AG08396 (cell line): ENCODE data around the gene PTN.
"Not testable (repeated sequence)": the region's sequence is repeated elsewhere in the genome, so short reads cannot be mapped to it uniquely, and the experiment has no call there.

Source experiments
- DNase-seq: peaks from one replicate; pipeline ENCODE4 v3.0.0; 2012; ENCODE audit warnings: low spot score, mixed read lengths

PTN gene

GRCh38 chr7:137324796-137325696 is 18.5 kb downstream of the PTN start:
- DNase-seq, result no peak

DNA sequence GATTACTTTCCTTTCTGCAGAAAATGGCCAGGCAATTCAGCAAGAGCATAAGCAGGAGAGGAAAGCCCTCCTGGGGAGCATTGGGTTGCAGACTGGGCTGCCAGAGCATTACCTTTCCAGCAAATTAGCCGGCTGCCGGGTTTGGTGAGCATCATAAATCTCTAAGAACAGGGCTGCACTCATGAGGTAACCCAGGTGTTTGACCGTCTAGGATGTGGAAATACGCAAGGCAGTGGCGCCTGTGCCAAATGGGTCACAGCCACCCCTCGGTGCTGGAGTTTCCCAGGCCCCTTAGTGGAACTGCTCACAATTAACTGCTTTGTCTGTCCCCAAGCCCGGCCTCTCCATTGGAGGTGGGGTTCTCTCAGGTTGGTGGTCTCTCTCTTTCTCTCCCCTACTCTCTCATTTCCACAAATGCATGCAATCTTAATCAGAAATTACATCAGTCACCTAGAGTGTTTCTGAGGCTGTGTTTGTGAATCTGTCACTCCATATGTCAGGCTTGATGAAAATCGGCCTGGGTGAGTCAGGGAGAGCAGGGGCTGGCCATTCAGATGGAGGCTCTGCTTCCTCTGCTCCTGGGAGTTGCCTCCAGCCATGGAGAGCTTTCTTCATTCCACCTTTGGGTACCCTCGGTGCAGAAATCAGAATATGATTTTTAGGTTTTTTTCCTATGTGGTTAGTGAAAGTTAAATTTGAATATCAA is 26.7 kb downstream of the PTN start:
- no peak for DNase-seq

DNA sequence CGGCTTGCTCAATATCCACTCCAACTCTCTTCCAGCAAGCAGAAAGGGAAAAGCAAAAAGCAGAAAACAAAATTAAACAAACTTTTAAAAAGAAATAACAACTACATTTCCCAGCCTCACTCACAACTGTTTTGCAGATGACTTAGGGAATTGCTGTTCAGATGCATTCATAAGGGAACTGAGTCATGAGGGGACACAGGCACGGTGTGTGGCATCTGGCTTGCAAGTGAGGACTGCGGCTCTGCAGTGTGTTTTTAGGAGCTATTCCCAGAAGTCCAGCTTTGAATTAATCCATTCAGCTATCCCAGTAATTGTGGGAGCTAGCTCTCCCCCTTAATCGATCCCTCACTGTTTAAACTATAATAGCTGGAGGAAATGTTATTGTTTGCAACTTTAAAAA is 30.3 kb downstream of the PTN start:
- no peak for DNase-seq

GRCh38 chr7:137306748-137307147 is 36.8 kb downstream of the PTN start:
- no peak for DNase-seq

DNA sequence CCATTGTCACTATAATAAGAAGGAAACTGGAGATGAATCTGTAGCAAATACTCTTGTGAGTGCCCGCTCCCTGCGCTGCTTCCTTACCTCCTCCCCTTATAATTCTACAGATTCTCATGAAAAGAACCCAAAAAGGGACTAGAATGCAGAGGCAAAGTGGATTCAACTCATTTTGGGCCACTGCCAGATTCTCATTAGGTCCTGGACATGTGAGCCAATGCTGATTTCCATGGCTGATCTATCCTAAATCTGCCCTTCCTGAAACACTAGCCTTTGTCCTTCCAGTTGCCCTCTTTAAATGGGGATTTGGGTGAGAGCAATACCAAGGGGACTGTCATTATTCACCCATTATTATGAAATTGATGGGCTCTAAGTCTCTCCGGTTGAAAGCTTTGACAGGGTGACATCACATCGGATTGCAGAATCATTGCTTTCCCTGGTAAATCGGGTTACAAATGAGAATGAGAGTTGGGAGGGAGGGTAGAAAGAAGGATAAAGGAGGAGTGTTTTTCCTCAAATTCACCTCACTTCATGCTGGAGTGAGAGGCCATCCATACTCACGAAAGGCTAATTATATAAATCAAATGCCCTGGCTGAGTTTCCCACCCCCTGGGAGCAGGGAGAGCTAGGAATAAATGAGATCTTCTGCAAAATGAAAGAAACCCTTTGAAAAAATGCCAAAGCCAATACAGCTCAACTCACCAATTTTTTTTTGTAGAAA is 37.5 kb downstream of the PTN start:
- no peak for DNase-seq

DNA sequence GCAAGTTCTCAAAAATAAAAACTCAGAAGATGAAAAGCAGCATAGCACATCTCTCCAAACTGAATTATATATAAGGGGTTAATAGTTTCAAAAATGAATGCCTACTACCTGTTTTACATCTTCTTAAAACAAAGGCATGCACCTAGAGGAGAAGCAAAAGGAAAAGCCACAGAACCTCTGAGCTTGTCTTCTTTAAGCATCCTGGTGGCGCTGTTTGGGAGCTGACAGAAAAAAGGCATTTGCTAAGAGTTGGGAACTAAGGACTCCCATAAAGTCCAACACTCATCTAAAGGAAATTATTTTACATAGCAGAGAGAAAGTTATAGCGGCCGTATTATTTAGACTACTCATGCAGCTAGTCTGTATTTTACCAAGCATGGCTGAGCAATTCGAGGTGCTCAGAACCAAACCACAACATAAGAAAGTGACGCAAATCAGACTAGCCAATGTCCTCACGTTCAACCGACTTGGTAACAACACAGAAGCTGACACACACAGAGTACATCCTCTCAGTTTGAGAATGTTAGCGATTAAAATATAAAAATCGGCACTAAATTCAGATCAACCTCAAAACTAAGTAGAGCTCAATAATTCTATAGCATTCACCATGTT is 38.8 kb downstream of the PTN start:
- peak; percentile 9 for DNase-seq

- DNase-seq, result no peak
These were observed 39.4 kb downstream of the PTN start for GRCh38 chr7:137304165-137304564.

DNA sequence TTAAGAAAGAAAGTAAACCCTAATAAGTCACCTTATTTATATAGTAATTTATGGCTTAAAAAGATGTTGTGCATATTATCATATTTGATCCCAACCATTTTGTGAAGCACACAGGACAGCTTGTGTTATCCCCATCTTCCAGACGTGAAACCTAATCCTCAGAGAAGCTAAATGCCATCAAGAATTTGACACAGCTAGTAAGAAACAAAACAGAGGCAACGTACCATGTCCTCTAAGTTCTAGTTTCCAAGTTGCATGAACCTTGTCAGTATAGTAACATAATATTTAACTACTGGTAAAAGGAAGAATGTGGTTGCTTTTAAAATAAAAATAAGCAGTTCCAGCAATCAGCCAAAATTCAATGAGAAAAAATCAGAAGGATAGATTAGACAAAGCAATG is 41.5 kb downstream of the PTN start:
- no peak for DNase-seq

- no peak for DNase-seq
These were observed 45.1 kb downstream of the PTN start for GRCh38 chr7:137298464-137298794.

GRCh38 chr7:137297551-137298463 is 45.7 kb downstream of the PTN start:
- DNase-seq, result no peak

DNA sequence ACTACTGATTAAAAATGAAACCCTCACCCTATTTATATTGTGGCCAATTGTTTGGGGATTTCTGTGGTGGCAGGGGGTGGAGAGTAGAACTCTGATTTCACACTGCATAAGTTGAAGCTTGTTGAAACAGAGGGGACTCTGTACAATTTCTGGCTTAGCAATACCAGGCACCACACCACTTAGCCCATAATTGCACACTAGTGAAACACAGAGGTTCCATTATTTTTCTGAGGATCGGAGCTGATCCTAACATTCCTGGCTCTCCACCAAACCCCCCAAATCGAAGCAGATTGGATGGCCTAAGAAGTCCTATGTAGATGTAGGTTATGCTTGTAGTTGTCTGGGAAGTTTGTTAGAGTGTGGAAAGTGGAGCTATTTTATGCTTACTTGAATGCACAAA is 47.0 kb downstream of the PTN start:
- DNase-seq, result no peak

- no peak for DNase-seq
These were observed 47.7 kb downstream of the PTN start for GRCh38 chr7:137295739-137296324.

DNA sequence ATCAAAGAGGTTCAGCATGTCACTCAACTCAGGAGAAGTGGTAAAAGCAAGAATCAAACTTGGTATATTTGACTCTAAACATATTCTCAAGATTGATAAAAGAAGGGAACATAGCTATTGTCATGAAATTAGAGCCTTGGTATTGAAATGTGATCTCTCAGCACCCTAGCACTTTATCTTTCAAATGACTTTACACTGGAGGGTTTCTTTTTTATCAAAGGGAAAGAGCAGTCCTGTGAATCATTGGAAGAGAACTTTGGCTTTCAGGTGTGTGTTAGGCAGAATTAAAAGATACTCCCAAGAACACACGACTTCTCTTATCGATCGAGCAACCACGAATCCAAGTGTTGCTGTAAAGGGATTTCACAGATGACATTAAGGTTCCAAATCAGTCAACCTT is 54.4 kb downstream of the PTN start:
- DNase-seq, result no peak

- no peak for DNase-seq
These were observed 55.8 kb downstream of the PTN start for GRCh38 chr7:137287651-137288258.

- DNase-seq, result no peak
These were observed 60.4 kb downstream of the PTN start for GRCh38 chr7:137283153-137283552.

DNA sequence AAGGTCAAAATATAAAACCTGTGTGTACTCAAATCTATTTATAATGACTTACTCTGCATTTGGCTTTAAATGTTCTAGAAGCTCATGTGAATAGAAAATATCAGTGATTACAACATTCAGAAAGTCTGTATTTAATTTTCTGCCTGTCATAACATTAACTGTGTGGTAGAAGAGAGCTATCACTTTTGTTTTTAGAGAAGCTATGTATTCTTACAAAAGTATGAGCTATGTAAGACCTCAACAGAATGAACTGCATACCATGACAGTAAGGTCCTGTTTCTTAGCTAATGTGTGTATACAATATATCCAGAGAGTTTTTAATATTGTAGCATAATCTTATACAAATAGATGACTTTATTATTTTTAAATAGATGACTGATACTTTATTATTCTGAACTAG is 61.5 kb downstream of the PTN start:
- DNase-seq, result no peak

GRCh38 chr7:137276189-137276588 is 67.3 kb downstream of the PTN start:
- no peak for DNase-seq

DNA sequence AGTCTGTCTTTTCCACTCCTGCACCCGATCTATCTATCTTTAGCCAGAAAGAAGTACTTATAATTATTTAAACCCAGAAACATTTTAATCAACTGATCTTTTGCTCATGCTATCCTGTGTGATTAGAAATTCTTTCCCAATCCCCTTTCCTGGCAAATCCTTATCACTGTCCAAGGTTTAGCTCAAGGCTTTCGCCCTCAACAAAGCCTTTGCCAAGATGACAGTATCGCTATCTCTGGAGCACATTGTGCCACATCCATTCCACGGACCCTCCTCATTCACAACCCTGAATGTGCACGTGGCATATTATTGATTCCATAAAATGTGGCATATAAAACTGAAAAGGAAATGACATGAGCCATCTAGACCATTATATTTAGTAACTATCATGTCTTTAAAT is 71.3 kb downstream of the PTN start:
- DNase-seq, result no peak

GRCh38 chr7:137269240-137269639 is 74.3 kb downstream of the PTN start:
- DNase-seq, result no peak

- not testable (repeated sequence) for DNase-seq
These were observed 75.3 kb downstream of the PTN start for GRCh38 chr7:137268001-137268865.
